ENCODE data around the gene EIF5AL1.

EIF5AL1 gene

DNA sequence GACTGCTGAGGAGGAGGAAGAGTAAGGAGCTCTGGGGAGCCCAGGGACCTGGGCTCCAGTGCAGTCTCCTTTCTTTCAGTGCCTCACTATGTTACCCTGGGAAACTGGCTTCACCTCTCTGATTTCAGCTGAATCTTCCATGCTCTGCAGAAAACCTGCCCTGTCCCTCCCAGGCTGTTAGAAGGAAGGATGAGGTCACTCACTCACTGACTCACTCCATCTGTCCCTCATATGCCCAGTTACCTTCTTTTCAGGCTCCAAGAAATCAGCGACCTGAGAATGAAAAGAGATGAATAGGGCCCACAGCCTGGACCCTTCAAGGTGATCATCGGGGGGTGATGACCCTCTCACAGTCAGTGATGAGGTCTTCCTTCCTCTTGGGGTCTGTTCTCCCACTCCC, 47.4 kb downstream of the EIF5AL1 start:
- no peak for DNase-seq (ENCODE audit: low read depth)

- DNase-seq (ENCODE audit: low read depth), result no peak
These were observed 47.9 kb downstream of the EIF5AL1 start, which contains the start of gene SFTPA2 for GRCh38 chr10:79560160-79560709. Gene SFTPA2 (minus strand): TSS chr10:79560407. CDS start chr10:79559483, 924 bp downstream.

- DNase-seq (ENCODE audit: low read depth), result no peak
These were observed 48.9 kb downstream of the EIF5AL1 start for GRCh38 chr10:79561257-79561656.

DNA sequence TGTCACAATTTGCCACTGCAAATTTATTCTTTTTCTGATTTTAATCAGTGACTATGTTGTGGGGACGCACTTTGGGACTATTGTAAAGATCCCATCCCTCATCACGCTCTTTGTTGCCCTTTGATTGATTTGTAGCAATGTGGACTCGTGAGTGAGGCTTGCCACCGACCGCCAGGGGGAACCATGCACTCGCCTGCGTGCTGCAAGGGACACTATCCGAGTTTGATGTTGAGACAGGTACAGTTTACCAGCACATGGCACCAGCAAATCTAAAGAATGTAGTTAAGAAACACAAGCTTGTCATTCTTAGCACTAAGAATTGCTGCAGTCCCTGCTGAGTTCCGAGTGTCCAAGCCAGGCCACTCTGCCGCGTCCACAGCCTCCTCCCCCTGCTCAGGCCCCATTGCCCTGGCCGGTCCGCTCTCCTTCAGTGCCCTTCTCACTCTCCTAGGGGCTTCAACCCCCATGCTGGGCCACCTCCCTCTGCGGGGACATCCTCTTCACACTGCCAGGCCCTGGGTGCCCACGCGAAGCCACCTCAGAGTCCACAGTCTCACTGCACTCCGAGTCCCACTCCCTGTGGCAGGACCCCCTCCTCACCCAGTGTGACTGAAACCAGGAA, 49.9 kb downstream of the EIF5AL1 start:
- peak; percentile 36 for DNase-seq (ENCODE audit: low read depth)

DNA sequence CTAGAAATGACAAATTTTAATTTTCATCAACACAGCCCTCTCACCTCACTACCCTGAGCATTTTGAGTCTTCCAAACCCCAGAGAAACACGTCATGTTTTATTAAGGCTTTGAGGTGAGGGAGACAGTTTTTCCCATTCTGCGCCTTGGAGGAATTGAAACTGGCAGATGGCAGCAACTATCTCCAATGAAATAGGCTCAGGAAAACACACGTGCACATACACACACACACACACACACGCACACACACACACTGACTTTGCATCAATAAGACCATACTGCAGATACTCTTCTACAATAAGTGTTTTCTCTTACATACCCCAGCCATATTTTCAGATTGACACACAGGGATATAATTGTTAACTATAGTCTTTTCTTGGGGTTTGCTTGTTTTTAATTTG, 51.1 kb downstream of the EIF5AL1 start:
- no peak for DNase-seq (ENCODE audit: low read depth)
